ENCODE results near the gene DEDD. TPM values are rescaled to one million over a fixed set of nuclear protein-coding genes. Genes with fewer than 3 reads are reported as not detected.

DEDD gene
- total RNA-seq, 4 donors from 2014 or later, result 27.5 to 34.6 (median 31.1) TPM

DNA sequence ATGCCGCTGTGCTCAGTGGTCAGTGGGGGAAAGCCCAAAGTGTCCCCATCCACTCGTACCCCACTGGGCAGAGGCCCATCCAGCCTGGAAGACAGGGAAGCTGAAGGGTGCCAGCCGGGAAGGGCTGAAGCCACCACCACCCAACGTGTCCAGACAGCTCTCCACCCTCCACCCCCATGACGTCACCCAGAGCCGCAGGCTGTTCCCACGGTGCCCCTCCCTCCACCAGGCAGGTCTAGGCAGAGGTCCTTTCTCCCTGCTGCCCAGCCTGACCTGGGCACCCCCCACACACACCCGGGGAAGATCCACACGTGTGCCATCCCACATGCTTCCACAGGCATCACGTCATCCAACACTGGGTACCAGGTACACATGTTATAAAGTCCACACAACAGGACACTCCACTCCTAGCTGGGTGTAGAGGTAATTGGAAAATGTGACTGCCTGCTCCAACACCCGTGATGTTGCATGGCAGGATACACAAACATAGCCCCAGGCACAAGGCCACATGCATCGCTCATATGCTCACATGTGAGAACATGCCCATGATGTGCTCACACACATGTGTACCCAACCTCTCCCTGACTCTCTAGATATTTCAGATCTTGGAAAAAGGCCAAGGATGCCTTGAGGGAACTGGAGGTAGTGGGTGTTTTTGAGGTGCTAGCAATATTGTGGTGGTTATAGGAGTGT is 57.6 kb downstream of the DEDD start:
- intact Hi-C loops (cut with DNase I), result no loop called here
- no peaks in the 10 kb centered on the region for H3K27me3 ChIP-seq
- H3K27ac ChIP-seq, result no peak overlapping the region
- no peaks in the 10 kb centered on the region for H3K4me1 ChIP-seq
- no peak overlapping the region for H3K4me3 ChIP-seq (replicated peaks in 1 of 3)
- TF ChIP-seq, protein P1, sequence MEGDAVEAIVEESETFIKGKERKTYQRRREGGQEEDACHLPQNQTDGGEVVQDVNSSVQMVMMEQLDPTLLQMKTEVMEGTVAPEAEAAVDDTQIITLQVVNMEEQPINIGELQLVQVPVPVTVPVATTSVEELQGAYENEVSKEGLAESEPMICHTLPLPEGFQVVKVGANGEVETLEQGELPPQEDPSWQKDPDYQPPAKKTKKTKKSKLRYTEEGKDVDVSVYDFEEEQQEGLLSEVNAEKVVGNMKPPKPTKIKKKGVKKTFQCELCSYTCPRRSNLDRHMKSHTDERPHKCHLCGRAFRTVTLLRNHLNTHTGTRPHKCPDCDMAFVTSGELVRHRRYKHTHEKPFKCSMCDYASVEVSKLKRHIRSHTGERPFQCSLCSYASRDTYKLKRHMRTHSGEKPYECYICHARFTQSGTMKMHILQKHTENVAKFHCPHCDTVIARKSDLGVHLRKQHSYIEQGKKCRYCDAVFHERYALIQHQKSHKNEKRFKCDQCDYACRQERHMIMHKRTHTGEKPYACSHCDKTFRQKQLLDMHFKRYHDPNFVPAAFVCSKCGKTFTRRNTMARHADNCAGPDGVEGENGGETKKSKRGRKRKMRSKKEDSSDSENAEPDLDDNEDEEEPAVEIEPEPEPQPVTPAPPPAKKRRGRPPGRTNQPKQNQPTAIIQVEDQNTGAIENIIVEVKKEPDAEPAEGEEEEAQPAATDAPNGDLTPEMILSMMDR (IDR thresholded peaks at IDR 0.05), result no peak
- no peak for TF ChIP-seq POLR2A (IDR thresholded peaks at IDR 0.05)
- WGBS, 2 donors, result 82 to 91% methylated on average over 6 to 11 of the region's 12 CpGs
- no peak for DNase-seq
- H3K36me3 ChIP-seq, result no peaks in the 10 kb centered on the region
- no peaks in the 10 kb centered on the region for H3K9me3 ChIP-seq

DNA sequence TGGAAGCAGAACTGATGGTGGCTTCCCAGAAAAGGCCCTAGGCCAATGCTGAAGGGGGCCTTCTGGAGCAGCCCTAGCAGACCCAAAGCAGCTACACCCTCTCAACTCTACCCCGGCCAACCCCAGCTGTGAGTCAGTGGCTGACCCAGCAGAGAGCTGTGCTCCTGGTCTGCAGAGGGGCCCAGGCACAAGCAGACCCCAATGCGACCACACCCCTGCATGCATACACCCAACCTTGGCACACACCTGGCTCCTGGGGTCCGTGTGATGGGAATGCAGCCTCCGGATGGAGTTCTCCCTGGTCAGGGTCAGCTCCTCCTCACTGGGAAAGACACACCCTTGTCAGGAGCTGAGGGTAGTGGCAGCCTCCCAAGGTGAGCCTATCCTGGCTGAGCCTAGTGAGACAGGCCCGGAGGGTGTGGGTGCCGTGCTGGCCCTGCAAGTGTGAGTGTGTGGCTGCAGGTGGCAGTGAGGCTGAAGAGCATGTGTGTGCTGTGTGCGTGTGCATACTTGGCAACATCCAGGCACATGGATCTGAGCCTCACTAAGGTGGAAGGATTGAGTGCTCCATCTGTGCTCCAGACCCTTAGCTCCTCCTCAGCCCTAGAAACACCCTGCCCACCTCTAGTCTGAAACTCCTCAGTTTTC is 58.9 kb downstream of the DEDD start:
- intact Hi-C loops (cut with DNase I), result no loop called here
- DNase-seq, result no peak
- no peak overlapping the region for H3K27ac ChIP-seq
- no peaks in the 10 kb centered on the region for H3K36me3 ChIP-seq
- no peaks in the 10 kb centered on the region for H3K4me1 ChIP-seq
- H3K9me3 ChIP-seq, result no peaks in the 10 kb centered on the region
- no peaks in the 10 kb centered on the region for H3K27me3 ChIP-seq
- no peak overlapping the region for H3K4me3 ChIP-seq (replicated peaks in 1 of 3)
- WGBS, 2 donors, result 74 to 78% methylated on average over 5 to 7 of the region's 7 CpGs
- TF ChIP-seq POLR2A (IDR thresholded peaks at IDR 0.05), result no peak
- TF ChIP-seq, protein P1 (IDR thresholded peaks at IDR 0.05), result no peak

DNA sequence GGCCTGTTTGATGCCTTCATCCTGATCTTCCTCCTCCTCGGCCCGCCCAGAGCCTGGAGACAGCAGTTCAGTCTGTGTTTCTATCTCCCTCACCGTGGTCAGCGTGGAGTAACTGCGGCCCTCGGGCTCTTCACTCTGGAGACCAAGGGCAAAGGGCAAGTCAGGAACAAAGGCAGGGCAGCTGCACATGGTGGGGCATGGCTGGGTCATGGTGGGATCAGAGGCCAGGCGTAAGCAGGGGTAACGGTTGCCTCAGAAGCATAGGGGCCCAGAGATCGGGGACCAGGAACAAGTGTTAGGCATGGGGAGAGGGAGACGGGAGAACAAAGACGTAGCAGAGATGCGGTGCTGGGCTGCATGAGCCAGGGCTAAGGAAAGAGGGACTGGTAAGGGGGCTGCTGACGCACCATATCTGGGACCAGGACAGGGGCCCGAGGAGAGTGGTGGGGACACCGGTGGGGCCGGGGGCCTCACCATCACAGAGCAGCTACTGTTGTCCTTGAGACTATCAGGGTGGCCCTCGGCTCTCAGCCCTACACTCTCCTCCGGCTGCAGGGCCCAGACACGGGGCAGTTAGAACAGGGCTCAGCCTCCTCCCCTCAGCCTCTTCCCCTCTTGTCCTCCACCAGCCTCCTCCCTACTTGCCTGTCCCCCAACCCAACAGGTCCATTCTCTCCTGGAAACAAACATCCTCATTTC is 59.6 kb downstream of the DEDD start:
- no peak overlapping the region for H3K27ac ChIP-seq
- H3K4me3 ChIP-seq (replicated peaks in 1 of 3), result no peak overlapping the region
- WGBS, 2 donors, result 93 to 95% methylated on average over 19 of the region's 19 CpGs
- intact Hi-C loops (cut with DNase I), result no loop called here
- no peaks in the 10 kb centered on the region for H3K4me1 ChIP-seq
- no peaks in the 10 kb centered on the region for H3K36me3 ChIP-seq
- no peak for DNase-seq
- H3K9me3 ChIP-seq, result no peaks in the 10 kb centered on the region
- no peak for TF ChIP-seq POLR2A (IDR thresholded peaks at IDR 0.05)
- TF ChIP-seq, protein P1 (IDR thresholded peaks at IDR 0.05), result no peak
- H3K27me3 ChIP-seq, result no peaks in the 10 kb centered on the region

DNA sequence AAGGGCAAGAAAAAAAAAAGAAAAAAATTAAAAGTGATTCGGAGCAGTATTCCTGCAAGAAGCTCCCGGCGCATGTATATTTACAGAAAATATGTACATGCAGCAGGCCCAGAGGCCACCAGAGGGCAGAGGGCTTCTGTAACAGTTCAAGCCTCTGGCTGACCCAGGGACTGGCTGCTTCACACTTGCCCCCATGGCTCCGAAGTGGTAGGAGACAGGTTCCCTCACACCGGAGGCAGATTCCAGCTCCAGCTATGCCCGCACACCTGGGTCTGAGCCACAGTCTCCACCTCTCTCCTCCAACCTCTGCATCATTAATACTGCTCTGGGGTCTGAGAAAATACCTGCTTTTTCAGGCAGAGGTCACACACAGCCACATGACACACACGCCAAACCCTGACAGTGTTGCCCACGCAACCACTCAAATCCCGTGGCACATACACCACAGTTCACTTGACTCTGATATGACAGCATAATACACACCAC is 60.5 kb downstream of the DEDD start:
- Histone ChIP-seq H3K27ac (no peak overlapping the region), H3K27me3 (no peaks in the 10 kb centered on the region), H3K9me3 (no peaks in the 10 kb centered on the region), H3K36me3 (no peaks in the 10 kb centered on the region), H3K4me1 (no peaks in the 10 kb centered on the region), H3K4me3 (replicated peaks in 1 of 3) (no peak overlapping the region)
- TF ChIP-seq, protein P1 (IDR thresholded peaks at IDR 0.05), result peak in 3 of 6 experiments; percentile 19 to 33 (median 24)
- no peak for TF ChIP-seq POLR2A (IDR thresholded peaks at IDR 0.05)
- 70 to 75% methylated on average over 9 of the region's 9 CpGs for WGBS, 2 donors
- intact Hi-C loops (cut with DNase I), result no loop called here
- peak; percentile 27 to 39 for DNase-seq

Small RNA genes lying within 50 kb of the gene (small RNA-seq; reads per million reads assigned to genes)
- gene RF01225, result not detected

Other genes with a start within 250 kb of the DEDD start
- gene ITLN1, start 247.5 kb downstream of the DEDD start, total RNA-seq, result not detected
- gene ITLN2, start 177.9 kb downstream of the DEDD start, total RNA-seq, result not detected
- 100 to 1,000 TPM in 2 of 4 donors, 10 to 100 TPM in 2; 80.8 to 122 (median 98.3) TPM for gene F11R, start 111.5 kb downstream of the DEDD start, total RNA-seq
- 100 to 1,000 TPM; 256 to 466 (median 320) TPM for gene TSTD1, start 93.7 kb downstream of the DEDD start, total RNA-seq
- 10 to 100 TPM; 56.0 to 71.0 (median 70.3) TPM for gene USF1, start 86.7 kb downstream of the DEDD start, total RNA-seq
- 1 to 10 TPM; 1.4 to 3.5 (median 2.9) TPM for gene ARHGAP30, start 62.8 kb downstream of the DEDD start, total RNA-seq
- under 1 TPM in 1 of 4 donors, not detected in 3; 0.27 TPM for gene NECTIN4, start 43.1 kb downstream of the DEDD start, total RNA-seq
- gene KLHDC9, start 34.3 kb downstream of the DEDD start, total RNA-seq, result 10 to 100 TPM in 3 of 4 donors, 1 to 10 TPM in 1; 6.9 to 31.8 (median 19.2) TPM
- 10 to 100 TPM; 23.8 to 58.2 (median 30.3) TPM for gene PFDN2, start 14.6 kb downstream of the DEDD start, total RNA-seq
- 10 to 100 TPM; 36.4 to 50.4 (median 47.9) TPM for gene NIT1, start 14.6 kb downstream of the DEDD start, total RNA-seq
- 10 to 100 TPM; 37.6 to 90.4 (median 62.1) TPM for gene UFC1, start 21.3 kb upstream of the DEDD start, total RNA-seq
- gene USP21, start 26.8 kb upstream of the DEDD start, total RNA-seq, result 10 to 100 TPM; 21.2 to 27.6 (median 23.0) TPM
- 10 to 100 TPM; 12.6 to 30.0 (median 21.8) TPM for gene PPOX, start 33.8 kb upstream of the DEDD start, total RNA-seq
- gene B4GALT3, start 44.8 kb upstream of the DEDD start, total RNA-seq, result 10 to 100 TPM; 24.1 to 34.0 (median 29.2) TPM
- gene ADAMTS4, start 66.4 kb upstream of the DEDD start, total RNA-seq, result 10 to 100 TPM in 1 of 4 donors, 1 to 10 TPM in 3; 4.6 to 24.4 (median 9.4) TPM
- 100 to 1,000 TPM in 2 of 4 donors, 10 to 100 TPM in 2; 75.4 to 122 (median 99.9) TPM for gene NDUFS2, start 69.7 kb upstream of the DEDD start, total RNA-seq
- gene FCER1G, start 82.6 kb upstream of the DEDD start, total RNA-seq, result 10 to 100 TPM; 16.3 to 70.9 (median 22.3) TPM
- gene APOA2, start 91.0 kb upstream of the DEDD start, total RNA-seq, result not detected
- 10 to 100 TPM in 1 of 4 donors, 1 to 10 TPM in 3; 7.0 to 12.4 (median 8.3) TPM for gene TOMM40L, start 93.4 kb upstream of the DEDD start, total RNA-seq
- gene NR1I3, start 105.5 kb upstream of the DEDD start, total RNA-seq, result not detected
- under 1 TPM; 0.39 to 0.83 (median 0.61) TPM for gene PCP4L1, start 126.1 kb upstream of the DEDD start, total RNA-seq
- 1 to 10 TPM in 2 of 4 donors, under 1 TPM in 2; 0.67 to 1.9 (median 0.93) TPM for gene MPZ, start 177.3 kb upstream of the DEDD start, total RNA-seq
- 100 to 1,000 TPM in 3 of 4 donors, 10 to 100 TPM in 1; 49.1 to 174 (median 111) TPM for gene SDHC, start 181.7 kb upstream of the DEDD start, total RNA-seq
- not detected for gene CFAP126, start 235.2 kb upstream of the DEDD start, total RNA-seq